ENCODE data around the gene PCK2.

The PCK2 gene

GRCh38 chr14:24069411-24069735 lies 24.7 kb upstream of the PCK2 start:
- H3K4me3 ChIP-seq (ENCODE audit: low read depth, low read length), result no peak overlapping the region
- TF ChIP-seq CTCF (IDR thresholded peaks at IDR 0.05; ENCODE audit: low read depth, low read length), result no peak

GRCh38 chr14:24070285-24071143 lies 23.6 kb upstream of the PCK2 start:
- H3K4me3 ChIP-seq (ENCODE audit: low read depth, low read length), result no peak overlapping the region
- TF ChIP-seq CTCF (IDR thresholded peaks at IDR 0.05; ENCODE audit: low read depth, low read length), result no peak

- TF ChIP-seq CTCF (IDR thresholded peaks at IDR 0.05; ENCODE audit: low read depth, low read length), result no peak
These were observed 22.9 kb upstream of the PCK2 start, which contains the start of gene CPNE6 for GRCh38 chr14:24071144-24071697. CPNE6 (plus strand) TSS chr14:24071562; CDS start chr14:24072937, 1,375 bp downstream.

GRCh38 chr14:24071836-24072430 lies 22.2 kb upstream of the PCK2 start:
- no peak overlapping the region for H3K4me3 ChIP-seq (ENCODE audit: low read depth, low read length)
- TF ChIP-seq CTCF (IDR thresholded peaks at IDR 0.05; ENCODE audit: low read depth, low read length), result no peak

More at GRCh38 chr14:24071144-24071697, 22.9 kb upstream of the PCK2 start, which contains the start of gene CPNE6:
- no peak within 1 kb of the TSS for H3K4me3 ChIP-seq (ENCODE audit: low read depth, low read length)

GRCh38 chr14:24072436-24072835 lies 21.7 kb upstream of the PCK2 start:
- TF ChIP-seq CTCF (IDR thresholded peaks at IDR 0.05; ENCODE audit: low read depth, low read length), result no peak
- no peak overlapping the region for H3K4me3 ChIP-seq (ENCODE audit: low read depth, low read length)

GRCh38 chr14:24072881-24073877 lies 20.9 kb upstream of the PCK2 start:
- TF ChIP-seq CTCF (IDR thresholded peaks at IDR 0.05; ENCODE audit: low read depth, low read length), result no peak

More at GRCh38 chr14:24072881-24073877, 20.9 kb upstream of the PCK2 start:
- no peak overlapping the region for H3K4me3 ChIP-seq (ENCODE audit: low read depth, low read length)

Measured in WI38 (cell line).